Activated B cell treated with CpG ODN at 0.5 μM for 24 hours (primary cell): ENCODE measurements around the gene KLF11. TPM values are rescaled to one million over a fixed set of nuclear protein-coding genes. Genes with fewer than 3 reads are reported as not detected.

Experiments used
- ATAC-seq: fragments of 200-7000 bp; cut with Tn5 transposase; one replicate; pipeline ENCODE4 v1.10.0; 2021; ENCODE audit warnings: low read depth, mild to moderate bottlenecking, moderate library complexity
- CTCF ChIA-PET: fragments of 350-600 bp; sonication (Branson Sonifier 250); formaldehyde crosslinking; loops from one replicate; lab custom pipeline; 2021; ENCODE audit warnings: antibody characterized with exemption; lab: Charles Lee
- POLR2A ChIA-PET: fragments of 350-600 bp; sonication (Branson Sonifier 250); formaldehyde crosslinking; loops from one replicate; lab custom pipeline; 2021; ENCODE audit warnings: antibody characterized with exemption; lab: Charles Lee
- DNase-seq: peaks from one replicate; pipeline ENCODE4 v3.0.0; 2022
- H3K27ac Mint-ChIP-seq: one replicate; pipeline ENCODE4 v1.8.0; 2020; ENCODE audit warnings: mixed read lengths
- H3K27me3 Mint-ChIP-seq: one replicate; pipeline ENCODE4 v1.8.0; 2021; ENCODE audit warnings: mixed read lengths
- H3K36me3 Mint-ChIP-seq: one replicate; pipeline ENCODE4 v1.8.0; 2021; ENCODE audit warnings: low read depth, mixed read lengths
- H3K4me1 Mint-ChIP-seq: one replicate; pipeline ENCODE4 v1.8.0; 2021; ENCODE audit warnings: mixed read lengths
- H3K4me3 Mint-ChIP-seq: one replicate; pipeline ENCODE4 v1.8.0; 2020; ENCODE audit warnings: mild to moderate bottlenecking, mixed read lengths
- H3K9me3 Mint-ChIP-seq: one replicate; pipeline ENCODE4 v1.8.0; 2020; ENCODE audit warnings: mixed read lengths
- intact Hi-C: fragments of 100-400 bp; cut with micrococcal nuclease; formaldehyde crosslinking; loops from one replicate; pipeline ENCODE4 v1.15.1; 2024
- total RNA-seq: library from RNA; stranded (reverse); gene quantifications from 2 replicates; pipeline ENCODE4 v1.2.3, GENCODE V29; 2022
- TF ChIP-seq, protein P1 (sequence below): fragments of 200-600 bp; IDR thresholded peaks from one replicate; pipeline ENCODE4 v1.8.0; 2022; ENCODE audit warnings: antibody characterized with exemption, mild to moderate bottlenecking

Gene KLF11
- total RNA-seq = 8.2 and 10.2 TPM in 2 replicates

- ATAC-seq = peak; percentile 78
- TF ChIP-seq, protein P1, sequence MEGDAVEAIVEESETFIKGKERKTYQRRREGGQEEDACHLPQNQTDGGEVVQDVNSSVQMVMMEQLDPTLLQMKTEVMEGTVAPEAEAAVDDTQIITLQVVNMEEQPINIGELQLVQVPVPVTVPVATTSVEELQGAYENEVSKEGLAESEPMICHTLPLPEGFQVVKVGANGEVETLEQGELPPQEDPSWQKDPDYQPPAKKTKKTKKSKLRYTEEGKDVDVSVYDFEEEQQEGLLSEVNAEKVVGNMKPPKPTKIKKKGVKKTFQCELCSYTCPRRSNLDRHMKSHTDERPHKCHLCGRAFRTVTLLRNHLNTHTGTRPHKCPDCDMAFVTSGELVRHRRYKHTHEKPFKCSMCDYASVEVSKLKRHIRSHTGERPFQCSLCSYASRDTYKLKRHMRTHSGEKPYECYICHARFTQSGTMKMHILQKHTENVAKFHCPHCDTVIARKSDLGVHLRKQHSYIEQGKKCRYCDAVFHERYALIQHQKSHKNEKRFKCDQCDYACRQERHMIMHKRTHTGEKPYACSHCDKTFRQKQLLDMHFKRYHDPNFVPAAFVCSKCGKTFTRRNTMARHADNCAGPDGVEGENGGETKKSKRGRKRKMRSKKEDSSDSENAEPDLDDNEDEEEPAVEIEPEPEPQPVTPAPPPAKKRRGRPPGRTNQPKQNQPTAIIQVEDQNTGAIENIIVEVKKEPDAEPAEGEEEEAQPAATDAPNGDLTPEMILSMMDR = no peak
- H3K27ac Mint-ChIP-seq = peak within 1 kb of the TSS; percentile 86
- POLR2A ChIA-PET = interaction anchor here (0.6 to 4.8 kb wide), 6 partner anchors 14 to 404 kb away, joined by 3 to 52 read pairs (median 7); partner anchors contain the start of genes ODC1 and TAF1B
- CTCF ChIA-PET = interaction anchor here (11.1 kb wide), 1 partner anchor 60 kb away, joined by 208 read pairs; no protein-coding TSS in a partner anchor
- intact Hi-C loops = loop anchor here (1.0 to 5.0 kb wide), 7 partner anchors 92 to 1206 kb away; partner anchors contain the start of genes ADAM17, GRHL1, HPCAL1 and KIDINS220
- H3K4me1 Mint-ChIP-seq = peaks cover 23% of the 10 kb centered on the region
- peaks cover 18% of the 10 kb centered on the region for H3K36me3 Mint-ChIP-seq
- DNase-seq = peak; percentile 79
- peak within 1 kb of the TSS; percentile 87 for H3K4me3 Mint-ChIP-seq
- no peaks in the 10 kb centered on the region for H3K9me3 Mint-ChIP-seq
- H3K27me3 Mint-ChIP-seq = no peaks in the 10 kb centered on the region
Observed at GRCh38 chr2:10043256-10043905, at the start of gene KLF11. Gene KLF11 (plus strand): TSS chr2:10043550. CDS start chr2:10043717, 167 bp downstream.

DNA sequence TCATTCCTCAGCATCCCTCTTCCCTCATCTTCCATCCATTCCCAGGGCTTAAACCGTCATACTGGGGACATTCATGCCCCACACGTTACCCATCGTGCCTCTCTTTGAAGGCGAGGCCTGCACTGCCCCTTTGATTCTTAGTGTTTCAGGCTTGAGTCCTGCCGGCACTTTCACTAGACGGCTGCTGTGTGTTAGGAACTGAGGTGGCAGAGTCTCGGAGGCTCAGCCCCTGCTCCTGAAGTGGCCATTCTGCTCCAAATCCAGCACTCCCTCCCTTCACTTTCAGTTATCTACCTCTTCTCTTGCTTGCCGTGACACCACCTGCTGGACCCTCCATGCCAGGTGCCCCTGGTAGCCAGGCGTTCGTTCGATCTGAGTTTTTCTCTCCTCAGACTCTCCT is 48.9 kb upstream of the KLF11 start:
- intact Hi-C loops = no loop called here
- ChIA-PET POLR2A (no interaction called here), CTCF (no interaction called here)
- Mint-ChIP-seq H3K36me3 (no peaks in the 10 kb centered on the region), H3K27me3 (no peaks in the 10 kb centered on the region), H3K4me1 (no peaks in the 10 kb centered on the region), H3K27ac (no peak overlapping the region), H3K9me3 (no peaks in the 10 kb centered on the region), H3K4me3 (no peak overlapping the region)
- TF ChIP-seq, protein P1 = no peak
- no peak for DNase-seq
- ATAC-seq = no peak

DNA sequence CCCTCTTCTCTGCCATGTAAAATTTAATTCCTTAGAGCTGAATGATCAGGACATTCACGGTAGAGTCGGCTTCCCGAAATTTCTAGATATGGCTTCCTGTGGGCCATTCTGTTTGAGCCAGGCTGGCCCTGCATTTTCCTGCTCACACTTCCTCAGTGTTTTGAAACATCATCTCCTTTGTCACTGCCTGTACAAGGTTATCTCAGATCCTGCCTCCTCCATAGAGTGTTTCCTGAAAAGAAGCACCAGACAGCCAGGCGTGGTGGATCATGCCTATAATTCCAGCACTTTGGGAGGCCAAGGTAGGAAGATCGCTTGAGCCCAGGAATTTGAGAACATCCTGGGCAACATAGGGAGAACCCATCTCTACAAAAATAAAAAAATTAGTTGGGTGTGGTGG is 48.3 kb upstream of the KLF11 start:
- ChIA-PET POLR2A (interaction anchor here (0.6 kb wide), 1 partner anchor 53 kb away, joined by 3 read pairs; no protein-coding TSS in a partner anchor), CTCF (interaction anchor here (1.9 kb wide), 1 partner anchor 10 kb away, joined by 9 read pairs; no protein-coding TSS in a partner anchor)
- ATAC-seq (no peak), DNase-seq (no peak)
- Mint-ChIP-seq H3K27me3 (no peaks in the 10 kb centered on the region), H3K36me3 (no peaks in the 10 kb centered on the region), H3K27ac (no peak overlapping the region), H3K4me3 (no peak overlapping the region), H3K9me3 (no peaks in the 10 kb centered on the region), H3K4me1 (no peaks in the 10 kb centered on the region)
- TF ChIP-seq, protein P1 = no peak
- intact Hi-C loops = no loop called here

- H3K27me3 Mint-ChIP-seq = no peaks in the 10 kb centered on the region
- no peaks in the 10 kb centered on the region for H3K9me3 Mint-ChIP-seq
- POLR2A ChIA-PET = no interaction called here
- CTCF ChIA-PET = interaction anchor here (1.9 kb wide), 1 partner anchor 12 kb away, joined by 9 read pairs; no protein-coding TSS in a partner anchor
- intact Hi-C loops = no loop called here
- DNase-seq = no peak
- TF ChIP-seq, protein P1 = no peak
- no peaks in the 10 kb centered on the region for H3K36me3 Mint-ChIP-seq
- no peak overlapping the region for H3K4me3 Mint-ChIP-seq
- no peak for ATAC-seq
- H3K4me1 Mint-ChIP-seq = no peaks in the 10 kb centered on the region
- no peak overlapping the region for H3K27ac Mint-ChIP-seq
Observed at GRCh38 chr2:9996321-9996720, 47.0 kb upstream of the KLF11 start.

DNA sequence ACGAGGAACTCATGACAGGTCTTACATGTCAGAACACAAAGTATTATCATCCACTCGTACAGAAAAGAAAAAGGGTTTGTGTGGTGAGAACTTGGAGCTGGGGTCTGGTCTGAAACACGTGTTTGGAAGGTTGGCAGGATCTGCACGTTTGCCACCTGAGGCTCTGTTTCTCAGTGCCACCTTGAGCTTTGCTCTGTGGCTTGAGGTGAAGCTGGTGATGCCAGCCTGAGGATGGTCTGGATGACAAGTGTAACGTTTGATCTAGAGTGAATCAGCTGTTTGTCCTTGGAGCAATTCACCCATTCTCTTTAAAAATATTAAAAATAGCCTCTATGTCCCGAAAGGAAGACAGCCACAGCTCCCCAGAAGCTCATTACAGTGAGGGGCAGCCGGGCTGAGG is 45.4 kb upstream of the KLF11 start:
- CTCF ChIA-PET = no interaction called here
- no peak overlapping the region for H3K4me3 Mint-ChIP-seq
- H3K27ac Mint-ChIP-seq = no peak overlapping the region
- DNase-seq (no peak), ATAC-seq (no peak)
- H3K4me1 Mint-ChIP-seq = no peaks in the 10 kb centered on the region
- no peaks in the 10 kb centered on the region for H3K9me3 Mint-ChIP-seq
- TF ChIP-seq, protein P1 = no peak
- intact Hi-C loops = no loop called here
- no peaks in the 10 kb centered on the region for H3K27me3 Mint-ChIP-seq
- POLR2A ChIA-PET = no interaction called here
- no peaks in the 10 kb centered on the region for H3K36me3 Mint-ChIP-seq
